Measurements from ENCODE around the gene FCGR3A. TPM values are rescaled to one million over a fixed set of nuclear protein-coding genes. Genes with fewer than 3 reads are reported as not detected.
A peak's percentile ranks its signal among the peaks of the same experiment; 100 is the strongest.

FCGR3A gene
- total RNA-seq, 1 donor = not detected

DNA sequence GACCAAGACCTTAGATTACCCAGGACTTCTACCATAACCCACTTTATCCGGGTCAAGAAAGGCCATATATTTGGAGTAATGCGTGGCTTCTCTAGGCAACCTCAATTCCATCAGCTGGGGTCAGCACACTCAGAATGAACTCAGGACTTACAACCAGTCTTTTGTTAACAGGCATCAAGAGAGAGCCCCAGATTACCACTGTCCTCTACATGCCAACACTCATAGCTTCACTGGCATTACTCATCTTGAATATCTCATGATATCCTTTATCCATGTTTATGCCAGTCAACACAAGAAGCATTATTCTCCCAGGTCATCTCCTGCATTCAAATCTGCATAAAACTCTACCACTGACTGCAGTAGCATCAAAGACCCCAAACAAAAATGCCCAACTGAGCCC is 51.0 kb downstream of the FCGR3A start:
- TF ChIP-seq, protein P1, sequence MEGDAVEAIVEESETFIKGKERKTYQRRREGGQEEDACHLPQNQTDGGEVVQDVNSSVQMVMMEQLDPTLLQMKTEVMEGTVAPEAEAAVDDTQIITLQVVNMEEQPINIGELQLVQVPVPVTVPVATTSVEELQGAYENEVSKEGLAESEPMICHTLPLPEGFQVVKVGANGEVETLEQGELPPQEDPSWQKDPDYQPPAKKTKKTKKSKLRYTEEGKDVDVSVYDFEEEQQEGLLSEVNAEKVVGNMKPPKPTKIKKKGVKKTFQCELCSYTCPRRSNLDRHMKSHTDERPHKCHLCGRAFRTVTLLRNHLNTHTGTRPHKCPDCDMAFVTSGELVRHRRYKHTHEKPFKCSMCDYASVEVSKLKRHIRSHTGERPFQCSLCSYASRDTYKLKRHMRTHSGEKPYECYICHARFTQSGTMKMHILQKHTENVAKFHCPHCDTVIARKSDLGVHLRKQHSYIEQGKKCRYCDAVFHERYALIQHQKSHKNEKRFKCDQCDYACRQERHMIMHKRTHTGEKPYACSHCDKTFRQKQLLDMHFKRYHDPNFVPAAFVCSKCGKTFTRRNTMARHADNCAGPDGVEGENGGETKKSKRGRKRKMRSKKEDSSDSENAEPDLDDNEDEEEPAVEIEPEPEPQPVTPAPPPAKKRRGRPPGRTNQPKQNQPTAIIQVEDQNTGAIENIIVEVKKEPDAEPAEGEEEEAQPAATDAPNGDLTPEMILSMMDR (IDR thresholded peaks at IDR 0.05; ENCODE audit: insufficient read depth, low read length) = no peak
- no peak for DNase-seq (ENCODE audit: low read depth)
- no peak overlapping the region for H3K4me3 ChIP-seq (ENCODE audit: low read depth, low read length)

DNA sequence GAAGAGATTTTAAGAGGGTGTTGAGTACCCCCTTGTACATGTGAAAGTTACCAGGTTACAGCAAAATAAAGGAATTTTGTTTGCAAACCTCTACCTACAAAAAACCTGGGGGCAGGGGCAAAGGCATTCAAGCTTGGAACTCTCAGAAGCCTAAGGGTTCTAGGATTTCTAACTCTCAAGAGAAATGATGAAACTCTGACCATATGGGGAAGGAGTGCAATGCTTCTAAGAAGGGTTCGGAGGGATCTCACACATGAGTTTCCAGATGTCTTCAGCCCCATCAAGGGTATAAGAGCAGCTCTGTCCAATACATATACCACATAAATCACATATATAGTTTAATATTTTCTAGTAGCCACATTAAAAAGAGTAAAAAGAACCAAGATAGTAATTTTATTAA is 51.7 kb downstream of the FCGR3A start:
- no peak for DNase-seq (ENCODE audit: low read depth)
- no peak overlapping the region for H3K4me3 ChIP-seq (ENCODE audit: low read depth, low read length)
- TF ChIP-seq, protein P1 (IDR thresholded peaks at IDR 0.05; ENCODE audit: insufficient read depth, low read length) = no peak

DNA sequence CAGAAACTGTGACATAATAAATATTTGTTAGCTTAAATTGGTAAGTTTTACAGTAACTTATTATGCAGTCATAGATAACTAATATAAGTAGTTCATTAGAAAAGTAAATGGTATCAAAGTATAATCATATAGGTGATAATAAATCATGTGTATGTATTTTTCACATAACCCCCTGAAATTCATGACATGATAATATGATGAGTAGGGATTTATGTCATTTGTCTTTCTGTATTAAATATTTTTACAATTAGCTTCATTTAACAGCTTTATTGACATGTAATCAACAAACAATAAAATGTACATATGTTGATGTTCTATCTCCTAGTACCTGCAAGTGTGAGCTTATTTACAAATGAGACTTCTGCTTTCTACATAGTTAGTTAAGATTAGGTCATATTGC is 54.1 kb downstream of the FCGR3A start:
- DNase-seq (ENCODE audit: low read depth) = no peak
- TF ChIP-seq, protein P1 (IDR thresholded peaks at IDR 0.05; ENCODE audit: insufficient read depth, low read length) = no peak
- no peak overlapping the region for H3K4me3 ChIP-seq (ENCODE audit: low read depth, low read length)

DNA sequence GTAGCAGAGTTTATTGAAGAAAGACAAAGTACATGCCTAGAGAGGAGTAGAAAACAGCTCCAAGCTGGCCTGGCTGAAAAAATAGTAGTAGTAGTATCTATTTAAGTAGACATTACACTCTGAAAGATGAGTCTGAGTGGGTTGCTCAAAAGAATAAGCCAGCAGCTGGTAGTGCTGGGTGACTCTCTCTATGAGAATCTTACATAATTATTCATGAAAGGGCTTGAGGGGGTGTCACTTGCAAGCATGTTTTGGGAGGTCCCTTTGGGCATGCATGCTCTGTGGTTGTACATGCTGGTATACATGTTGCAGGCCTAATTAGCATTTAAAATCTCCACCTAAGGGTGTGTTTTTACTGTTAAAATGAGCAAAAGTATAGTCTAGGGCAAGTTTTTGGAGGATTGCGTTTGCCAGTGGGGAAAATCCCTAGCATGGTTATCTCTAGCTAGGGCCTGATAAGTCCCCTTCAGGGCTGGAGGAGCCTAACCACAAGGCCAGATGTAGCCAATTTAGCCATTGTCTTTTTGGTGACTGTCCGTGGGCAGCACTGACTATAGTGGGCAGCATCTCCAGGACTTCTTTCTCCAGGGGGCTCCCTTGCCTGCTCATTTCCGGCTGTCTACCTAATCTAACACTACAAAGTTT is 55.4 kb downstream of the FCGR3A start:
- TF ChIP-seq, protein P1 (IDR thresholded peaks at IDR 0.05; ENCODE audit: insufficient read depth, low read length) = no peak
- DNase-seq (ENCODE audit: low read depth) = peak; percentile 54

DNA sequence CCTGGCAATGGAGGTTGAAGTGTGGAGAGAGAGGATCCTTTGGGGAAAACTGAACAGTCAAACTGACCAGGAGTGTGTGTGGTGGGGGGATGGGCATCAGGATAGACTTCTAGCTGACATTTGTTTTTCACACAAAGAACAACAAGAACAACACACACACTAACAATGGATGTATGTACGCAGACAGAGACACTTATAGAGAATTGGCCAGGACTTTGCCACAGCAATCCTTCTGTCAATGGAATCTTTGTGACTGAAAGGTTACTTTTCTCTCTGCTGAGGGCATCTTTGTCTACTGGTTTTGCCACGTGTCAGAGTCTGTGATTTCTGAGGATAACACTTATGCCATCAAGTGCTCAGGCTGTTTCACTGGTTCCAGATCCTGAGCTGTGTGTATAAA is 56.8 kb downstream of the FCGR3A start:
- no peak for DNase-seq (ENCODE audit: low read depth)
- H3K4me3 ChIP-seq (ENCODE audit: low read depth, low read length) = no peak overlapping the region
- TF ChIP-seq, protein P1 (IDR thresholded peaks at IDR 0.05; ENCODE audit: insufficient read depth, low read length) = no peak

More for the DNA sequence above, 55.4 kb downstream of the FCGR3A start:
- H3K4me3 ChIP-seq (ENCODE audit: low read depth, low read length) = no peak overlapping the region

Other genes with a start within 250 kb of the FCGR3A start
- gene MPZ, start 239.8 kb downstream of the FCGR3A start, total RNA-seq (ENCODE audit: low replicate concordance) = 0.09 and 1.2 TPM in 2 replicates
- 52.1 and 56.5 TPM in 2 replicates for gene SDHC, start 235.4 kb downstream of the FCGR3A start, total RNA-seq (ENCODE audit: low replicate concordance)
- not detected in 2 replicates for gene CFAP126, start 181.9 kb downstream of the FCGR3A start, total RNA-seq (ENCODE audit: low replicate concordance)
- 0.99 TPM in 1 of 2 replicates, not detected in the other for gene FCGR2A, start 44.4 kb downstream of the FCGR3A start, total RNA-seq (ENCODE audit: low replicate concordance)
- 0.45 TPM in 1 of 2 replicates, not detected in the other for gene HSPA6, start 25.3 kb downstream of the FCGR3A start, total RNA-seq (ENCODE audit: low replicate concordance)
- not detected in 2 replicates for gene FCGR3B, start 81.4 kb upstream of the FCGR3A start, total RNA-seq (ENCODE audit: low replicate concordance)
- not detected in 2 replicates for gene FCGR2B, start 113.3 kb upstream of the FCGR3A start, total RNA-seq (ENCODE audit: low replicate concordance)
- gene FCRLA, start 157.4 kb upstream of the FCGR3A start, total RNA-seq (ENCODE audit: low replicate concordance) = 0.90 TPM in 1 of 2 replicates, not detected in the other
- gene FCRLB, start 171.7 kb upstream of the FCGR3A start, total RNA-seq (ENCODE audit: low replicate concordance) = 3.0 and 4.7 TPM in 2 replicates
- gene DUSP12, start 200.0 kb upstream of the FCGR3A start, total RNA-seq (ENCODE audit: low replicate concordance) = 23.6 and 27.8 TPM in 2 replicates
- gene ATF6, start 216.5 kb upstream of the FCGR3A start, total RNA-seq (ENCODE audit: low replicate concordance) = 13.7 and 32.8 TPM in 2 replicates

Data from fibroblast of the aortic adventitia (primary cell).